A549 (cell line): ENCODE measurements around the gene CMIP. TPM values are rescaled to one million over a fixed set of nuclear protein-coding genes. Genes with fewer than 3 reads are reported as not detected.

Experiments used
- ATAC-seq, 2 experiments: fragments of 200-7000 bp in 1 of 2; fragments of >200 bp in 1 of 2; cut with Nextera tagmentation in 1 of 2; cut with Tn5 transposase in 1 of 2; 3 replicates each; pipeline versions ENCODE4 v1.8.0 to v1.9.1; 2018 to 2020; ENCODE audit warnings: mild to moderate bottlenecking in 1 of 2, moderate library complexity in 1 of 2
- CTCF ChIA-PET: fragments of 300-600 bp; sonication (Branson Sonifier 250); formaldehyde crosslinking; extraction: SDS; loops from one replicate; lab custom pipeline; 2021; ENCODE audit warnings: antibody characterized with exemption, inconsistent platforms; lab: Yijun Ruan, JAX
- POLR2A ChIA-PET: fragments of 350-600 bp; formaldehyde crosslinking; extraction: SDS; loops from one replicate; lab custom pipeline; 2021; ENCODE audit warnings: antibody characterized with exemption, inconsistent platforms; lab: Yijun Ruan, JAX
- DNase-seq, 2 experiments: peaks; one replicate each; pipeline versions ENCODE4 v3.0.0 to v3.0.0-alpha.2; 2011 to 2016; ENCODE audit warnings: low read depth in 1 of 2, low spot score in 1 of 2
- FAIRE-seq: peaks from 2 replicates; lab custom pipeline; 2011; peaks lifted over from hg19 to GRCh38; lab: Jason Lieb, UNC
- H3K27ac ChIP-seq, 2 experiments: fragments of >200 bp; sonication (Bioruptor Twin); formaldehyde crosslinking; 3 replicates each; pipeline ENCODE4 v1.5.1; 2016 to 2017
- H3K4me1 ChIP-seq: fragments of >200 bp; sonication (Bioruptor Twin); formaldehyde crosslinking; 3 replicates; pipeline ENCODE4 v1.6.1; 2016
- H3K4me2 ChIP-seq: fragments of >200 bp; sonication (Bioruptor Twin); formaldehyde crosslinking; 3 replicates; pipeline ENCODE4 v1.6.1; 2016
- H3K4me3 ChIP-seq: fragments of >200 bp; sonication (Bioruptor Twin); formaldehyde crosslinking; 3 replicates; pipeline ENCODE4 v1.5.1; 2016
- H3K9me3 ChIP-seq: fragments of >200 bp; sonication (Bioruptor Twin); formaldehyde crosslinking; 3 replicates; pipeline ENCODE4 v1.6.1; 2016
- CHD4 ChIP-seq: fragments of 200-600 bp; sonication (generic); IDR thresholded peaks from 2 replicates; pipeline ENCODE4 v1.6.1; 2016; ENCODE audit warnings: antibody characterized with exemption, mild to moderate bottlenecking, borderline replicate concordance
- EHF ChIP-seq: fragments of 250-450 bp; sonication (Bioruptor Pico); IDR thresholded peaks from 2 replicates; pipeline ENCODE4 v1.5.0; 2020; ENCODE audit warnings: mild to moderate bottlenecking
- EHMT2 ChIP-seq: fragments of 200-600 bp; sonication (generic); IDR thresholded peaks from 2 replicates; pipeline ENCODE4 v1.6.1; 2016; ENCODE audit warnings: antibody characterized with exemption, low read depth, mild to moderate bottlenecking, moderate library complexity
- ESRRA ChIP-seq: fragments of 150-350 bp; IDR thresholded peaks from 2 replicates; pipeline ENCODE4 v1.6.1; 2014; ENCODE audit warnings: mild to moderate bottlenecking, low read length, borderline replicate concordance
- FOSL2 ChIP-seq, 2 experiments: fragments of 450-650 bp in 1 of 2; fragments of >200 bp in 1 of 2; sonication (Bioruptor Twin) in 1 of 2; formaldehyde crosslinking; IDR thresholded peaks; 2 replicates each; pipeline versions ENCODE4 v1.5.0 to v1.6.1; 2016 to 2020; ENCODE audit warnings: mild to moderate bottlenecking in 1 of 2, moderate library complexity in 1 of 2
- HEYL ChIP-seq: fragments of 250-450 bp; sonication (Bioruptor Pico); IDR thresholded peaks from 2 replicates; pipeline ENCODE4 v1.8.0; 2021; ENCODE audit warnings: mild to moderate bottlenecking, moderate library complexity
- HOXA7 ChIP-seq: fragments of 250-450 bp; sonication (Bioruptor Pico); IDR thresholded peaks from 2 replicates; pipeline ENCODE4 v1.5.0; 2020; ENCODE audit warnings: mild to moderate bottlenecking, moderate library complexity
- HOXB13 ChIP-seq: fragments of 250-450 bp; sonication (Bioruptor Pico); IDR thresholded peaks from 2 replicates; pipeline ENCODE4 v1.5.0; 2020; ENCODE audit warnings: low read depth, mild to moderate bottlenecking, moderate library complexity
- HOXB5 ChIP-seq: fragments of 250-450 bp; sonication (Bioruptor Pico); IDR thresholded peaks from 2 replicates; pipeline ENCODE4 v1.5.0; 2020; ENCODE audit warnings: mild to moderate bottlenecking, moderate library complexity
- JUN ChIP-seq, 2 experiments: fragments of >200 bp; sonication (Bioruptor Twin); formaldehyde crosslinking; IDR thresholded peaks; 2 replicates in 1 of 2; 3 replicates in 1 of 2; pipeline ENCODE4 v1.6.1; 2016 to 2017
- KDM5A ChIP-seq: fragments of 200-600 bp; sonication (generic); IDR thresholded peaks from 2 replicates; pipeline ENCODE4 v1.6.1; 2016; ENCODE audit warnings: antibody characterized with exemption, mild to moderate bottlenecking
- MAFK ChIP-seq: fragments of 450-650 bp; IDR thresholded peaks from 2 replicates; pipeline ENCODE4 v1.6.1; 2014; ENCODE audit not compliant: partially characterized antibody
- NFE2L2 ChIP-seq: fragments of 150-350 bp; conservative IDR thresholded peaks from 2 replicates; pipeline ENCODE4 v1.6.1; 2014; ENCODE audit warnings: low read length
- NR3C1 ChIP-seq: fragments of >200 bp; sonication (Bioruptor Twin); formaldehyde crosslinking; IDR thresholded peaks from 3 replicates; pipeline ENCODE4 v1.6.1; 2017
- POLR2AphosphoS2 ChIP-seq: conservative IDR thresholded peaks from 2 replicates; pipeline ENCODE4 v1.6.1; 2012; ENCODE audit warnings: low read length, improper control_type of control experiment, inconsistent platforms
- RAD21 ChIP-seq, 2 experiments: fragments of >200 bp in 1 of 2; sonication (Bioruptor Twin) in 1 of 2; formaldehyde crosslinking in 1 of 2; IDR thresholded peaks in 1 of 2; conservative IDR thresholded peaks in 1 of 2; 2 replicates in 1 of 2; 3 replicates in 1 of 2; pipeline ENCODE4 v1.6.1; 2012 to 2018; ENCODE audit warnings: inconsistent platforms in 1 of 2
- RARB ChIP-seq: fragments of 250-450 bp; sonication (Bioruptor Pico); IDR thresholded peaks from 2 replicates; pipeline ENCODE4 v1.8.0; 2021; ENCODE audit warnings: mild to moderate bottlenecking, moderate library complexity
- RNF2 ChIP-seq: fragments of 200-600 bp; sonication (generic); IDR thresholded peaks from 2 replicates; pipeline ENCODE4 v1.6.1; 2016; ENCODE audit warnings: low read depth, mild to moderate bottlenecking, antibody characterized with exemption, moderate library complexity, borderline replicate concordance
- TFCP2L1 ChIP-seq: fragments of 250-450 bp; sonication (Bioruptor Pico); IDR thresholded peaks from 2 replicates; pipeline ENCODE4 v1.5.0; 2021; ENCODE audit warnings: mild to moderate bottlenecking
- ZSCAN20 ChIP-seq: fragments of 250-450 bp; sonication (Bioruptor Pico); IDR thresholded peaks from 2 replicates; pipeline ENCODE4 v1.8.0; 2022; ENCODE audit warnings: mild to moderate bottlenecking, moderate library complexity
- WGBS: methylation state at CpG from one replicate; pipeline ENCODE4 v1.1.6; 2017; ENCODE audit errors: missing lambda C conversion rate; 5-methylcytosine and 5-hydroxymethylcytosine counted together
- polyA plus RNA-seq, 4 experiments: library from polyadenylated mRNA; depleted of rRNA in 3 of 4; stranded (reverse); fragments of >200 nt; fragmentation: RNase III in 1 of 4; extraction: RNeasy Plus Mini Kit Qiagen cat#74134 plus additional on column Dnase treatment in 1 of 4; gene quantifications; 2 replicates in 3 of 4; 3 replicates in 1 of 4; pipeline ENCODE4 v1.2.3, GENCODE V29; 2011 to 2017
- TF ChIP-seq, protein P1 (sequence below): fragments of >200 bp; sonication (Bioruptor Twin); formaldehyde crosslinking; IDR thresholded peaks from 3 replicates; pipeline ENCODE4 v1.5.1; 2016
- TF ChIP-seq, protein P2 (sequence below): fragments of 250-450 bp; sonication (Bioruptor Pico); IDR thresholded peaks from 2 replicates; pipeline ENCODE4 v1.5.0; 2020; ENCODE audit warnings: low read depth, mild to moderate bottlenecking, moderate library complexity
- TF ChIP-seq, protein P3 (sequence below): IDR thresholded peaks from 2 replicates; pipeline ENCODE4 v1.6.1; 2012; ENCODE audit warnings: low read depth, borderline replicate concordance
- TF ChIP-seq, protein P4 (sequence below): IDR thresholded peaks from 2 replicates; pipeline ENCODE4 v1.6.1; 2012

The CMIP gene
- polyA plus RNA-seq, 2 of the 4 experiments (the other 2 are of a cell fraction), result 21.6 to 125 TPM

DNA sequence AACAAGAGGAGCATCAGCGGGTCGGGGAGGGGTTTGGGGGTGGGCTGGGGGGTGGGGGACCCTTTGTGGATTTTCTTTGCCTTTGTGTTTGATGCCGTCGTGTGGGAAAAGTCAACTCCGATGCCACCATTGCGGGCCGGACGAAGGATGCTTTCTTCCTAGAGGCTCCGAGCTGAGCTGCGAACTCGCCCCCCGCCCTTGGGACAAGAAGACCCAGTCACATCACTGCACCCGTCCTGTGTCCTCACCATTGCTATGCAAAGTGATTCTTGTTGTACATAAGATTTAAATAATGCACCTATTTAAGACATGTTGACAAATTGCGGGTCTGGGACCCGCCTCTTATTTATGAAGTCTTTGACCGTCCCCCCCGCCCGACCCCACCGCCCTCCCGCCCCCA lies 265.4 kb downstream of the CMIP start:
- WGBS, result 79% methylated on average over 20 of the region's 20 CpGs
- no peak overlapping the region for H3K4me3 ChIP-seq
- H3K4me1 ChIP-seq, result peaks cover 83% of the 10 kb centered on the region
- TF ChIP-seq KDM5A, result no peak
- TF ChIP-seq, protein P1, sequence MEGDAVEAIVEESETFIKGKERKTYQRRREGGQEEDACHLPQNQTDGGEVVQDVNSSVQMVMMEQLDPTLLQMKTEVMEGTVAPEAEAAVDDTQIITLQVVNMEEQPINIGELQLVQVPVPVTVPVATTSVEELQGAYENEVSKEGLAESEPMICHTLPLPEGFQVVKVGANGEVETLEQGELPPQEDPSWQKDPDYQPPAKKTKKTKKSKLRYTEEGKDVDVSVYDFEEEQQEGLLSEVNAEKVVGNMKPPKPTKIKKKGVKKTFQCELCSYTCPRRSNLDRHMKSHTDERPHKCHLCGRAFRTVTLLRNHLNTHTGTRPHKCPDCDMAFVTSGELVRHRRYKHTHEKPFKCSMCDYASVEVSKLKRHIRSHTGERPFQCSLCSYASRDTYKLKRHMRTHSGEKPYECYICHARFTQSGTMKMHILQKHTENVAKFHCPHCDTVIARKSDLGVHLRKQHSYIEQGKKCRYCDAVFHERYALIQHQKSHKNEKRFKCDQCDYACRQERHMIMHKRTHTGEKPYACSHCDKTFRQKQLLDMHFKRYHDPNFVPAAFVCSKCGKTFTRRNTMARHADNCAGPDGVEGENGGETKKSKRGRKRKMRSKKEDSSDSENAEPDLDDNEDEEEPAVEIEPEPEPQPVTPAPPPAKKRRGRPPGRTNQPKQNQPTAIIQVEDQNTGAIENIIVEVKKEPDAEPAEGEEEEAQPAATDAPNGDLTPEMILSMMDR, result no peak
- no peak for TF ChIP-seq RNF2
- no peak for TF ChIP-seq HOXA7 (CRISPR knock-in tag)
- TF ChIP-seq POLR2AphosphoS2, result no peak
- no peak for TF ChIP-seq RARB (CRISPR knock-in tag)
- TF ChIP-seq, protein P2, sequence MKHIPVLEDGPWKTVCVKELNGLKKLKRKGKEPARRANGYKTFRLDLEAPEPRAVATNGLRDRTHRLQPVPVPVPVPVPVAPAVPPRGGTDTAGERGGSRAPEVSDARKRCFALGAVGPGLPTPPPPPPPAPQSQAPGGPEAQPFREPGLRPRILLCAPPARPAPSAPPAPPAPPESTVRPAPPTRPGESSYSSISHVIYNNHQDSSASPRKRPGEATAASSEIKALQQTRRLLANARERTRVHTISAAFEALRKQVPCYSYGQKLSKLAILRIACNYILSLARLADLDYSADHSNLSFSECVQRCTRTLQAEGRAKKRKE (CRISPR knock-in tag), result no peak
- TF ChIP-seq HOXB13, result no peak
- TF ChIP-seq EHMT2, result no peak
- TF ChIP-seq NR3C1, result no peak
- no peak for TF ChIP-seq ESRRA
- no peak for TF ChIP-seq ZSCAN20 (CRISPR knock-in tag)
- no peak for TF ChIP-seq NFE2L2
- TF ChIP-seq CHD4, result no peak
- no peak for TF ChIP-seq HOXB5 (CRISPR knock-in tag)
- no peak for TF ChIP-seq RAD21 (conservative IDR thresholded peaks at IDR 0.05 in 1 of 2, IDR thresholded peaks at IDR 0.05 in 1 of 2)
- peak overlapping the region; percentile 94 to 97 for H3K27ac ChIP-seq
- ChIA-PET CTCF (interaction anchor here (0.9 to 1.7 kb wide), 2 partner anchors 10 to 14 kb away, joined by 3 to 8 read pairs; no protein-coding TSS in a partner anchor), POLR2A (no interaction called here)
- DNase-seq (no peak), FAIRE-seq (no peak), ATAC-seq (no peak)
- H3K9me3 ChIP-seq, result no peaks in the 10 kb centered on the region
- peak overlapping the region; percentile 70 for H3K4me2 ChIP-seq

DNA sequence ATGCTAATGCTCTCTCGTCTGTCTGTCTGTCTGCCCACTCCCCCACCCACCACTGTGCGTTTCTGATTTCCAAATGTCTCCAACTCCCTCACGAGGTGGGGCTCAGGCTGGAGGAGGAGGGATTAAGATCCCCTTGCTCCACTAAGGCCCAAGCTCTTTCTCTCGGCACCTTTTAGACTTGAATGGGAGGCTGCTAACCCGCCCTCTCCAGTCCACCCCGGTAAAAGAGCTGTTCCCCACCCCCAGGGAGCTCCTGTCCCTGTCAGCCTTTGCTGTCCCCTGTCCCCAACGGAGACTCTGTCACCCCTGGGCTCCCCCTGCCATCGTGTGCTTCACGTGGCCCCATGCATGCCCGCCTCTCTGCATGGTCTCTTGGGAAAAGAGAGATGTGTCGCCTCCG lies 266.0 kb downstream of the CMIP start:
- peak; percentile 36 to 60 for DNase-seq
- Histone ChIP-seq H3K27ac (peak overlapping the region; percentile 94 to 97), H3K9me3 (no peaks in the 10 kb centered on the region), H3K4me1 (peaks cover 81% of the 10 kb centered on the region), H3K4me3 (no peak overlapping the region), H3K4me2 (peak overlapping the region; percentile 70)
- ChIA-PET CTCF (interaction anchor here (0.9 kb wide), 1 partner anchor 10 kb away, joined by 3 read pairs; no protein-coding TSS in a partner anchor), POLR2A (interaction anchor here (1.4 kb wide), 1 partner anchor 20 kb away, joined by 3 read pairs; no protein-coding TSS in a partner anchor)
- WGBS, result 26% methylated on average over 6 of the region's 12 CpGs
- no peak for FAIRE-seq
- peak; percentile 95 for TF ChIP-seq HOXB13
- TF ChIP-seq HEYL (CRISPR knock-in tag), result 0 out of 2 replicates have a peak, but pooled peaks have one; percentile 22
- no peak for TF ChIP-seq POLR2AphosphoS2
- TF ChIP-seq, protein P3, sequence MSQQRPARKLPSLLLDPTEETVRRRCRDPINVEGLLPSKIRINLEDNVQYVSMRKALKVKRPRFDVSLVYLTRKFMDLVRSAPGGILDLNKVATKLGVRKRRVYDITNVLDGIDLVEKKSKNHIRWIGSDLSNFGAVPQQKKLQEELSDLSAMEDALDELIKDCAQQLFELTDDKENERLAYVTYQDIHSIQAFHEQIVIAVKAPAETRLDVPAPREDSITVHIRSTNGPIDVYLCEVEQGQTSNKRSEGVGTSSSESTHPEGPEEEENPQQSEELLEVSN, result peak; percentile 36; the same call in 1 of the 2 replicates
- TF ChIP-seq FOSL2 (IDR thresholded peaks at IDR 0.05), result no peak
- 0 out of 2 replicates have a peak, but pooled peaks have one; percentile 15 for TF ChIP-seq FOSL2 (CRISPR knock-in tag; IDR thresholded peaks at IDR 0.05)
- no peak for TF ChIP-seq MAFK
- peak; percentile 45; the same call in 1 of the 2 replicates for TF ChIP-seq EHF
- TF ChIP-seq, protein P4, sequence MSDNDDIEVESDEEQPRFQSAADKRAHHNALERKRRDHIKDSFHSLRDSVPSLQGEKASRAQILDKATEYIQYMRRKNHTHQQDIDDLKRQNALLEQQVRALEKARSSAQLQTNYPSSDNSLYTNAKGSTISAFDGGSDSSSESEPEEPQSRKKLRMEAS, result peak; percentile 73
- TF ChIP-seq HOXB5 (CRISPR knock-in tag), result peak; percentile 93
- TF ChIP-seq KDM5A, result no peak
- TF ChIP-seq JUN (IDR thresholded peaks at IDR 0.05), result peak in 1 of 2 experiments; percentile 41; a peak in 1 of 5 replicates
- TF ChIP-seq TFCP2L1, result peak; percentile 41; the same call in 1 of the 2 replicates
- TF ChIP-seq NR3C1, result no peak
- 0 out of 2 replicates have a peak, but pooled peaks have one; percentile 31 for TF ChIP-seq RARB (CRISPR knock-in tag)
- ATAC-seq, result peak in 1 of 2 experiments; percentile 3; a peak in 2 of 6 replicates
